ENCODE data around the gene ADAMTS16.

Gene ADAMTS16

GRCh38 chr5:5327126-5327525, 187.0 kb downstream of the ADAMTS16 start:
- TF ChIP-seq, protein P1, sequence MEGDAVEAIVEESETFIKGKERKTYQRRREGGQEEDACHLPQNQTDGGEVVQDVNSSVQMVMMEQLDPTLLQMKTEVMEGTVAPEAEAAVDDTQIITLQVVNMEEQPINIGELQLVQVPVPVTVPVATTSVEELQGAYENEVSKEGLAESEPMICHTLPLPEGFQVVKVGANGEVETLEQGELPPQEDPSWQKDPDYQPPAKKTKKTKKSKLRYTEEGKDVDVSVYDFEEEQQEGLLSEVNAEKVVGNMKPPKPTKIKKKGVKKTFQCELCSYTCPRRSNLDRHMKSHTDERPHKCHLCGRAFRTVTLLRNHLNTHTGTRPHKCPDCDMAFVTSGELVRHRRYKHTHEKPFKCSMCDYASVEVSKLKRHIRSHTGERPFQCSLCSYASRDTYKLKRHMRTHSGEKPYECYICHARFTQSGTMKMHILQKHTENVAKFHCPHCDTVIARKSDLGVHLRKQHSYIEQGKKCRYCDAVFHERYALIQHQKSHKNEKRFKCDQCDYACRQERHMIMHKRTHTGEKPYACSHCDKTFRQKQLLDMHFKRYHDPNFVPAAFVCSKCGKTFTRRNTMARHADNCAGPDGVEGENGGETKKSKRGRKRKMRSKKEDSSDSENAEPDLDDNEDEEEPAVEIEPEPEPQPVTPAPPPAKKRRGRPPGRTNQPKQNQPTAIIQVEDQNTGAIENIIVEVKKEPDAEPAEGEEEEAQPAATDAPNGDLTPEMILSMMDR (IDR thresholded peaks at IDR 0.05; ENCODE audit: low read depth, low read length): no peak
- H3K27me3 ChIP-seq (ENCODE audit: insufficient read depth, low read depth, severe bottlenecking): peaks cover 17% of the 10 kb centered on the region
- H3K9me3 ChIP-seq (ENCODE audit: severe bottlenecking): peaks cover 3% of the 10 kb centered on the region
- no peak overlapping the region for H3K4me3 ChIP-seq (ENCODE audit: low read depth, low read length)
- DNase-seq: no peak
- H3K27ac ChIP-seq: no peak overlapping the region
- H3K36me3 ChIP-seq: no peaks in the 10 kb centered on the region

DNA sequence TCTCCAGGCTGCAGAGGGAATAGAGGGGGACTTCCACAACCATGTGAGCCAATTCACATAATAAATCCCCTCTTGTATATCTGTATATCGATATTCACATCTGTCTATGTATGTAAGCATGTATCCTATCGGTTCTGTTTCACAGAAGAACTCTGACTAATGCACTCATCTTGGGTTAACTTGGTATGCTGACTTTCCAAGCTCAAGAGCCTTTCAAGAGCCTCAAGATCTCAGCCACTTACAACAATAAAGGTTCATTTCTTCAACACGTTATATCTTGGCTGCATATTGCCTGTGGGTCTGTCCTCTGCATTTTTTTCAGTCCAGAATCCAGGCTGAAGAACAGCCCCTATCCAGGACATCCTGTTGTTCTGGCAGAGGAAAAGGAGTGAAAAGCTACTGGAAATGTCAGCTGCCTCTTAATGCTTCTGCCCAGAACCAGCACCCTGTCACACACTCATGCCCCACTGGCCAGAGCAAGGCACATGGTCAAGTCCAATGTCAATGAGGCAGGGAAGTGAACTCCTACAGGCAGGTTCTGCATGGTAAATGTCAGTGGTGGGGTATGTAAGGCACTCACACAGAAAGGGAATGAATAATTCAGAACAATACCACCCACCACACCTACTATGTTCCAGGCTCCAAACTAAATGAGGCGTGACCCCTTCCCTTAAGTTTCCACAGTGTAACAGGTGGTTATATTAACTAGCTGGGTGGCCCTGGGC, 190.8 kb downstream of the ADAMTS16 start:
- TF ChIP-seq, protein P1 (IDR thresholded peaks at IDR 0.05; ENCODE audit: low read depth, low read length): no peak
- H3K27ac ChIP-seq: no peak overlapping the region
- peaks cover 12% of the 10 kb centered on the region for H3K27me3 ChIP-seq (ENCODE audit: insufficient read depth, low read depth, severe bottlenecking)
- DNase-seq: no peak
- H3K36me3 ChIP-seq: no peaks in the 10 kb centered on the region
- H3K4me3 ChIP-seq (ENCODE audit: low read depth, low read length): no peak overlapping the region
- no peaks in the 10 kb centered on the region for H3K9me3 ChIP-seq (ENCODE audit: severe bottlenecking)

DNA sequence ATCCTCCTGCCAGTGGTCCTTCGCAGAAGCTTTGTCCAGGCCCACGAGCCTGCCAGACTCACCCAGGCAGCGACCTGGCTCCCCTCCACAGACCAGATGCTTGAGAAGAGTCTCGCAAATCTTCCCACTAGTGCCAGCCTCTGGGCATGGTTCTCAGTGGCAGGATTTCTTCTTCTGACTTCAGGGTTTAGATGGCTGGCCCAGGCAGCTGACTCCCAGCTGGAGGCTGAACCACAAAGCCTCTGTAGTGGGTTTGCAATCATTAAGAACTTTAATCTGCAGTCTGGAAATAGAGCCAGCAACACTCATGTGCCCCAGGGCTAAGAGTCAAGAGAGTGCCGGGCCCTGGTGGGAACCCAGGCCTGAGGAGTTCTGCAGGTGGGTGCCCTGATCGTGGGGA, 191.7 kb downstream of the ADAMTS16 start:
- no peak overlapping the region for H3K27ac ChIP-seq
- H3K36me3 ChIP-seq: no peaks in the 10 kb centered on the region
- DNase-seq: no peak
- no peak overlapping the region for H3K4me3 ChIP-seq (ENCODE audit: low read depth, low read length)
- TF ChIP-seq, protein P1 (IDR thresholded peaks at IDR 0.05; ENCODE audit: low read depth, low read length): no peak
- H3K9me3 ChIP-seq (ENCODE audit: severe bottlenecking): no peaks in the 10 kb centered on the region
- peaks cover 12% of the 10 kb centered on the region for H3K27me3 ChIP-seq (ENCODE audit: insufficient read depth, low read depth, severe bottlenecking)

- no peaks in the 10 kb centered on the region for H3K9me3 ChIP-seq (ENCODE audit: severe bottlenecking)
- H3K4me3 ChIP-seq (ENCODE audit: low read depth, low read length): no peak overlapping the region
- no peak for DNase-seq
- H3K27ac ChIP-seq: no peak overlapping the region
- H3K36me3 ChIP-seq: no peaks in the 10 kb centered on the region
- H3K27me3 ChIP-seq (ENCODE audit: insufficient read depth, low read depth, severe bottlenecking): peaks cover 12% of the 10 kb centered on the region
- TF ChIP-seq, protein P1 (IDR thresholded peaks at IDR 0.05; ENCODE audit: low read depth, low read length): no peak
Measured at GRCh38 chr5:5332287-5332686, 192.2 kb downstream of the ADAMTS16 start.

GRCh38 chr5:5335107-5335506, 195.0 kb downstream of the ADAMTS16 start:
- no peaks in the 10 kb centered on the region for H3K36me3 ChIP-seq
- no peak for DNase-seq
- peaks cover 2% of the 10 kb centered on the region for H3K27me3 ChIP-seq (ENCODE audit: insufficient read depth, low read depth, severe bottlenecking)
- H3K9me3 ChIP-seq (ENCODE audit: severe bottlenecking): no peaks in the 10 kb centered on the region
- H3K4me3 ChIP-seq (ENCODE audit: low read depth, low read length): no peak overlapping the region
- TF ChIP-seq, protein P1 (IDR thresholded peaks at IDR 0.05; ENCODE audit: low read depth, low read length): no peak
- no peak overlapping the region for H3K27ac ChIP-seq
